Skin of body (tissue), 2 donors: ENCODE measurements around the gene IMMT. TPM values are rescaled to one million over a fixed set of nuclear protein-coding genes. Genes with fewer than 3 reads are reported as not detected.
"Not testable (repeated sequence)": the region's sequence is repeated elsewhere in the genome, so short reads cannot be mapped to it uniquely, and the experiment has no call there.

ENCODE experiments used
- DNase-seq: peaks from one replicate; lab custom pipeline; 2025; lab: John Stamatoyannopoulos, UW
- total RNA-seq: library from RNA; depleted of rRNA; stranded (reverse); fragments of >200 nt; gene quantifications from one replicate; pipeline ENCODE4 v1.2.3, GENCODE V29; 2014

Gene IMMT
- total RNA-seq = 40.6 TPM

DNA sequence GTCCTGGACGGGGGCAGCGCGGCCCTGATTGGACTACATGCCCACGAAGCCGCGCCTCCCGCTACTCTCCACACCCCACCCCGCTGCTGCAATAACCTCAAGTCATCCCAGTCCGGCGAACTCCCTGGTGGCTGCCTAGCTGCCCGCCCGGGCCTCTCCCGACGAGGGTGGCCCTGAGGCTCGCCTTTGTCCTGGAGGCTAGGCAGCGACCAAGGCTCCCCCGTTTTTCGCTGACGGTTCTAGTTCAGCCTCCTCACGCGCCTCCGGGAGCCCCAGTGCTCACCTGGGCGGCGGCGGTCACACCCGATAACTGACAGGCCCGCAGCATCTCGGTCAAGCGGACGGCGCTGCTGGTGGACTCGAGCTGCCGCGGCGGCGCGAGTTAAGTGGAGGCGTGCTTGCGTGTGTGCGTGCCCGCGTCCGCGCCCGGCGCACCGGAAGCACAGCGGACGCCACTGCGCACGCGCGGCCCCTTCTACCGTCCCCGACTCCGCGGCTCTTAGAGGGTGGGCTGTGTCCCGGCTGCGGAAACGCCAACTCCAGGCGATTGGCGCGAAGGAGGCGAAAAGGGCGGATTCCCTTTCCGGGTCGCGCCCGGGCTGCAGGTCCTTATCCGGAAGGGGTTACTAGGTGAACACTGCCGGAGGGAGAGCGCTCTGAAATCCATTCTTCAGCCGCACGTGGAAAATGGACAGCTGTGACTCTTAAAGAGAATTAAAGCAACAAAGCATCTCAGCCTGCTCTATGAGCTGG, at the start of gene IMMT:
TSS of gene IMMT (minus strand) at position 408 of the 753 bp plus-strand sequence. CDS start at position 328, 80 bp downstream.
- DNase-seq = peak; percentile 96

DNA sequence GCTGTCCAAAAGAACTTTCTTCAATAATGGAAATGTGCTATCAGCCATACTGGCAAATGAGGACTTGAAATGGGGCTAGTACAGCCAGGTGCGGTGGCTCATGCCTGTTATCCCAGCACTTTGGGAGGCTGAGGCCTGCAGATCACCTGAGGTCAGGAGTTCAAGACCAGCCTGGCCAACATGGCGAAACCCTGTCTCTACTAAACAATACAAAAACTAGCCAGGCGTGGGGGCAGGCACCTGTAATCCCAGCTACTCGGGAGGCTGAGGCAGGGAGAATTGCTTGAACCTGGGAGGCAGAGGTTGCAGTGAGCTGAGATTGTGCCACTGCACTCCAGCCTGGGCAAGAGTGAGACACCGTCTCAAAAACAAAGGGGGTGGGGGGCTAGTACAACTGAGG, 49.5 kb upstream of the IMMT start:
- DNase-seq = not testable (repeated sequence)

DNA sequence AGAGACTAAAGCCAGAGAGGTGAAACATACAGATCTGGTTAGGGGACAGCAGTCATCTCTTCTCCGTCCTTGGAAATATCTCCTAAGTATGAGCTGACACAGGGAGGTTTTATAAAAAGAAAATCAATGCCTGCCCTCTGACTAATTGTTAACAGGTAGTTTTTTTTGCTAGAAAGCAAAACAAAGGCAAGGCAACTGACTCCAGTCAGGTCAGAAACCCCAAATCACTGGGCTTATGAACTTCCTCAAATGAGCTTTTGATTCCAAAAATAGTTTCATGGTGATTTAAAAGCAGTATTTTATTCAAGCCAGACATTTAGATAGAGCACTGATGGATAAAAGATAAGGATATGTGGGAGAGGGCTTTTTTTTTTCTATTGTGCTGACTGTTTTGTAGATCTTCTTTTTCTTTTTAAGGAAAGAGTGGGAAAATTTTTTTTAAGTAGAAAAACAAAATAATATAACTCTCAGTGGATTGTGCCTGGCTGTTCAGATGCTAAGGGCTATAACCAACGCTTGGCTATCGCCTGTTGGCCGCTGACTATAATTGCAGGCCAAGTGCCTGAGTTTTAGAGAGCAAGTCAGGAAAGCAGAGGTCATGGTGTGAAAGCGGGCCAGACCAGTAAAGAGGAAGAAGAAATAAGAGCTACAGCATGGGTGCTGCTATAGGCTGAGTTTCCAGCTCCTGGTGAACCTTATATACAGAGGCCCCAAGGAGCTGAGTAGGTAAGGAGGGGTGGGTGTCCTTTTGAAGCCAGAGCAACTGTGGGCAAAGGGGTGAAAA, 48.9 kb upstream of the IMMT start:
- no peak for DNase-seq

- DNase-seq = no peak
Observed at GRCh38 chr2:86243272-86243671, 48.0 kb upstream of the IMMT start.

DNA sequence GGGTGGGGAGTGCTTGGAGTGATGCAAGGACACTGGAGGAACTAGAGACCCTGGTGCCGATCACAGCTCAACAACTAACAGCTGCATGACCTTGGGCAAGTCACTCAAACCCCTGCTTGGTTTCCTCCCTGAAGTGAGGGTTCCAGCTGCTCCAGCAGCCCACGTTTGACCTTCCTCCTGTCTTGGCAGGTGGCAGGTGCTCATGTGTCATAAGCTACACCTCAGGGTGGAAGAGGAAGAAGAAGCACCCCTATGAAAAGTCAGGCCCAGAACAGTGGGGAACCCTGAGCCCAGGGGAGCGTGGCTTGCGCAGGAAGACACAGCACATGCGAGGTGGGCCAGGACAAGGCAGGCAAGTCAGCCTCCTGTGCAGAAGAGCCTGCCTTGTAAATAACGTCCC, 46.3 kb upstream of the IMMT start:
- no peak for DNase-seq

DNA sequence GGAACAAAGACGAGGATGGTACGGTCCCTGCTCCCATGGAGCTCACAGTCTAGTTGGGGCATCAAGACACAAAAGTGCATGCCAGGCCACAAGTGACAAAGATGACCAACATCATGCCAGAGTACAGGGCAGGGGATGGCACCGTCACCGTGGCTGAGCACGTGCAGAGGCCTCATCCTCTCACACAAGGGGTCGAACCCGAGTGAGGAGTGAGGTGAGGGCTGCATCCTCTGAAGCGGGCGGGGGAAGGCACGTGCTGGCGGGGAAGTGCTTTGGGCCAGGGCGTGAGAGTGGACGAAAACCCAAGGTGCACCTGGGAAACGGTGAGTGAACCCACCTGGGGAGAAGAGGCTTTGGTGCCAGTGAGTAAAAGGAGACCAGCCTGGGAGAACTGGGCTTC, 45.0 kb upstream of the IMMT start:
- no peak for DNase-seq

DNA sequence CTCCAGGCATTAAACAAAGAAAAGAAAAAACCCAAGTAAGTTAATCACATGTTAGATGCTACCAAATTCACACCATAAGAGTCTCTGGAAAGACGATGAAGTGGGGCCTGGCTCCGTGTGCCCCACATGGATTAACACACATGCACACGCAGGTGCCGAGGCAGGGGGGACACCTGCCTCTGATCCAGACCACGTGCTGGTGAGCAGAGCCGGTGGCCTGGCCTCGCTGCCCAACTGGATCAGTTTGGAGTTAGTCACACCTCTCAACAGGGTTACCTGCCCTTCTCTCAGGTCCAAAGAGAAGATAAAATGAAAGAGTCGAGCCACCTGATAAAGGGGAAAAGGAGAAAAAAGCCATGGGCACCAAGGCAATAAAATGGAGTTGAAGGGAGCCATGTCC, 44.5 kb upstream of the IMMT start:
- no peak for DNase-seq

GRCh38 chr2:86239326-86239725, 44.1 kb upstream of the IMMT start:
- no peak for DNase-seq

GRCh38 chr2:86238354-86238753, 43.1 kb upstream of the IMMT start:
- DNase-seq = no peak

GRCh38 chr2:86237172-86237571, 41.9 kb upstream of the IMMT start:
- DNase-seq = no peak

- no peak for DNase-seq
Observed at GRCh38 chr2:86235196-86235980, 40.1 kb upstream of the IMMT start.

GRCh38 chr2:86234563-86235131, 39.4 kb upstream of the IMMT start:
- no peak for DNase-seq

DNA sequence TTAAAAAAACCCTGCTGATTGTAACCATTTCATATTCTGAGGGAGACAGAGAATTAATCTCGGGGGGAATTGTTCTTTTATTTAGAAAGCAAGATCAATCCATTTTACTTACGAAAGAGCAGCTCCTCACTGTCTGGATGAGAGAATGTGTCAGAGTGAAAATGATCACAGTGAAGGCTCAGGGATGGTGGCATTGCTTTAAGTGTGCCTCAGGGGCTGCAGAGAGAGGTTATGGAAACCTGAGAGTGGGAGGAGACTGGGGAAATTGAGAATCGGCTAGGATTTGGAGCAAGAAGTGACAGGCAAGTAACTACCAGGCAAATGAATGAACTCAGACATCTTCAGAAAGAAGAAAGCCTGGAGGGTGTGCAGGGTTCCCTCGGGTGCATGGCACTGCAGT, 38.2 kb upstream of the IMMT start:
- DNase-seq = no peak

DNA sequence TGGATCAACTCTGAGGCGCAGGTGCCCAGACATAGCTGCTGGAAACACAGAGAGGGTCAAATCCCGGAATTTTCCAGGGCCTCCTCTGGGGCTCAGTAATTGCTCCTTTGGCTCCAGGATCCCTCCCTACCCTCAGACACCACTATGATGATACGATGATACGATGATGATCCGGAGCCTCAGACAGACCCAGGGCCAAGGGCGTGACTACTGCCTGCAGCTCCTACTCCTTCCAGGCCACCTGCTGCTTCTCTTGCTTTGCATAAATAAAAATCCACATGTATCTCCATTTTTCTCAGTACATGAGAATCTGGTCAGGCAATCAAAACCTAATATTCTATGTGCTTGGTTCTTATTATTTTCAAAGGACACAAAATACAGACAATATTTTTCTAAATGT, 37.6 kb upstream of the IMMT start:
- no peak for DNase-seq

DNA sequence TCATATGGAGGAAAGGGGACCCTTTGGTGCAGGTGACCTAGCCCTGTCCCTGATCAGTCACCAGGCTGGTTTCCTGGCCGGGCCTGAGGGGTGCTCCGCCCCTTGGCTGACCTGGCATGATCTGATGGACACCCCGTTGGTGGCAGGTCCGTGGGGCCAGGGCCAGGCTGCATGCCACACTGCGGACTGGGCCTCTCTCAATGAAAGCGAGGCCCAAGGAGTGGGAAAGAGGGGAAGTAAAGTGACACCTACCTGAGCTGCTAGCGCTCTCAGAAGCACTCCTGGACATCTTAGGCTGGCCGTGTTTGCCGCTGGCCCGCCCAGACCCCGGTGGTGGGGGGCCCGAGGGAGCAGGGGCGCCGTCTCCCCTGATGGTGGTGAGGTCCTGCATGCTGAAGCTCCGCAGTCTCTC, 37.1 kb upstream of the IMMT start:
- no peak for DNase-seq

DNA sequence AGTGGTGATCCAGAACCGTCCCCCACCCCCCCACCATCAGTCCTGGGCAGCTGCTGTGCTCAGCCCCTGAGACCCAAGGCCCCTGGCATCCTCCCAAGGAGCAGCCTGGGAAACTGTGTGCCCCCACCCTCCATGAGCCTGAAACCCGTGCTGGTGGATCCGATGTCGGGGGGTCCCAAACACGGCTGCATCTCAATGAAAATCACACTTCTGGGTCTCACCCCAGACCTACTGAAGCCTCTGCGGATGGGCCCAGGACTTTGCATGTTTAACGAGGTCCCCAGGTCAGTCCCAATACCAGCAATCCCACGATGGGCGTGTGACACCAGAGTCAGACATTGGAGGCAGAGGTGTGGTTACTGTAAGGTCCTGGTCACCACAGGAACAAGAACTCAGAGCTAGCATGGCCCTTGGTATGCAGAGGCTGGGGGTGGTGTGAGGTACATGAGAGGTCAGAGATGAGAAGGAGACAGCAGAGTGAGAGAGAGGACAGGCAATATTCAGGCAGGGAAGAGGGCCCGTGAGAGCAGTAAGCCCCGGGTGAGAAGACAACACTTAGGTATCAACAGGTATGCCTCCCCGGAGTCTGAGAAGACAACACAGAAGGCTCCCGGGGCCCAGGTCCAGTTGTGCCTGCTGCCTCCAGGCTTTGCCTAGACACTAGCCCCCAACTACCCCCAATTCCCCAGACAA, 36.6 kb upstream of the IMMT start:
- DNase-seq = no peak

- DNase-seq = no peak
Observed at GRCh38 chr2:86230961-86231360, 35.7 kb upstream of the IMMT start.

- no peak for DNase-seq
Observed at GRCh38 chr2:86229221-86229620, 34.0 kb upstream of the IMMT start.

- DNase-seq = not testable (repeated sequence)
Observed at GRCh38 chr2:86228574-86228973, 33.3 kb upstream of the IMMT start.

DNA sequence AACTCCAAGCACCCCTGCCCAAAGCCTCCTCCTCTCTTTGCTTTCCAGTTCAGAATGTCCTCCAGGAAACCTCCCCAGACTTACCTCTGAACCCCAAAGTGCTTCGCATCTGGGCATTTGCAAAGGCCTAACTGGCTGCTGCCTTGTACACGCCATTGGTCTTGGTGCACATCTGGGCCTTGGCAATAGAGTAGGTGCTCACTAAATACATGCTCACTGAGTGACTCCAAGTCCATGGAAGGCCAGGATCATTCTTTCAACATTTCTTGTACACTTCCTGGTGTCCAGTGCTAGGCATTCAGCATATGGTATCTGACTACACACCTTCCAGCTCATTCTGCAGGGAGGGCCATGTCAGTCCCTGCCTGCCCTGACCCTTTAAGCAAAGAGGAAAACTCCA, 32.4 kb upstream of the IMMT start:
- no peak for DNase-seq
